Common myeloid progenitor, CD34-positive (primary cell): ENCODE data around the gene RASAL2.

Experiments used
- CTCF ChIA-PET: fragments of 350-600 bp; sonication (Branson Sonifier 250); formaldehyde crosslinking; loops from one replicate; lab custom pipeline; 2021; ENCODE audit warnings: antibody characterized with exemption; lab: Charles Lee
- POLR2A ChIA-PET: fragments of 350-600 bp; sonication (Branson Sonifier 250); formaldehyde crosslinking; loops from one replicate; lab custom pipeline; 2021; ENCODE audit warnings: antibody characterized with exemption; lab: Charles Lee
- DNase-seq, 3 donors: peaks; one replicate each; pipeline versions ENCODE4 v3.0.0 to v3.0.0-alpha.2; 2013
- H3K27ac ChIP-seq, 2 experiments: 1 replicate in 1 of 2; 2 replicates in 1 of 2; pipeline ENCODE4 v1.7.0; 2013; ENCODE audit warnings: inconsistent platforms in 2 of 2, low read length in 2 of 2, mild to moderate bottlenecking in 2 of 2, low read depth in 1 of 2, moderate library complexity in 1 of 2; ENCODE audit not compliant: severe bottlenecking in 2 of 2, insufficient read depth in 1 of 2, poor library complexity in 1 of 2
- H3K27me3 ChIP-seq, 5 experiments: replicated peaks in 2 of 5; 1 replicate in 3 of 5; 2 replicates in 2 of 5; pipeline versions ENCODE4 v1.6.1 to v1.7.0; 2013; ENCODE audit warnings: low read length in 4 of 5, mild to moderate bottlenecking in 2 of 5, moderate library complexity in 2 of 5, inconsistent platforms in 1 of 5; ENCODE audit not compliant: insufficient read depth in 5 of 5, control insufficient read depth in 4 of 5
- H3K36me3 ChIP-seq, 4 experiments: 1 replicate in 2 of 4; 2 replicates in 2 of 4; pipeline versions ENCODE4 v1.6.1 to v1.7.0; 2013; ENCODE audit warnings: low read length in 3 of 4, control low read depth in 1 of 4, mild to moderate bottlenecking in 1 of 4; ENCODE audit not compliant: control insufficient read depth in 4 of 4, insufficient read depth in 4 of 4
- H3K4me1 ChIP-seq, 4 experiments: 1 replicate in 3 of 4; 2 replicates in 1 of 4; pipeline versions ENCODE4 v1.6.1 to v1.7.1; 2013; ENCODE audit warnings: low read length in 3 of 4, mild to moderate bottlenecking in 3 of 4, control low read depth in 1 of 4, inconsistent platforms in 1 of 4, moderate library complexity in 1 of 4; ENCODE audit not compliant: control insufficient read depth in 4 of 4, insufficient read depth in 4 of 4; ENCODE audit errors: control extremely low read depth in 1 of 4
- H3K4me3 ChIP-seq, 7 experiments: 1 replicate in 4 of 7; 2 replicates in 3 of 7; pipeline versions ENCODE4 v1.5.1 to v1.7.0; 2013; ENCODE audit warnings: mild to moderate bottlenecking in 7 of 7, low read length in 6 of 7, moderate library complexity in 6 of 7, inconsistent platforms in 2 of 7, low read depth in 2 of 7, control low read depth in 1 of 7; ENCODE audit not compliant: insufficient read depth in 4 of 7, control insufficient read depth in 1 of 7; ENCODE audit errors: extremely low read depth in 1 of 7
- H3K9me3 ChIP-seq, 5 experiments: 1 replicate in 4 of 5; 2 replicates in 1 of 5; pipeline versions ENCODE4 v1.6.1 to v1.7.1; 2013; ENCODE audit warnings: low read length in 4 of 5, mild to moderate bottlenecking in 2 of 5, inconsistent platforms in 1 of 5, low read depth in 1 of 5, moderate library complexity in 1 of 5; ENCODE audit not compliant: control insufficient read depth in 4 of 5, insufficient read depth in 2 of 5; ENCODE audit errors: control extremely low read depth in 1 of 5
- WGBS: methylation state at CpG from one replicate; pipeline ENCODE4 v1.1.5; 2013; ENCODE audit not compliant: insufficient coverage; 5-methylcytosine and 5-hydroxymethylcytosine counted together

Gene RASAL2

DNA sequence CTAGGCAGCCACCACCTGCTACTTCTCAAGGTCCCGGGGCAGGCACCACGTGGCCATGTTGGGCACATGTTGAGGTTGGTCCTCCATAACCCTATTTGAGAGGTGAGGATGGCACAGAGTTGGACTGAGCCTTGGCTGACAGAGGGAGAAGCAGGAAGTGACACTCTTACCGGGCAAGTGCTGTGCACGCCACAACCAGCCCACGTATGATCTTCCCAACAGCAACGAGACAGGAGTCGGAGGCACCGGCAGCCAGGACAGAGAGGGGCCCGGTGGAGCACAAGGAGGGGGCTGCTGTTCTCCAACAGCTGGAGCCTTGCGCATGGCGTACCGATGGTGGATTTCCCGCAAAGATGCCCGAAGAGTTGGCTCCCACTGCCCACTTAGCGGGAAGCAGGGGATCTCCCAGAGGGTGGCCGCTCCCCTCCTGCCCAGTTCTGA is 399.4 kb downstream of the RASAL2 start:
- 98% methylated on average over 16 of the region's 16 CpGs for WGBS
- Histone ChIP-seq H3K27me3 (no peaks in the 10 kb centered on the region), H3K36me3 (no peaks in the 10 kb centered on the region), H3K9me3 (no peaks in the 10 kb centered on the region), H3K4me3 (no peak overlapping the region), H3K4me1 (no peaks in the 10 kb centered on the region), H3K27ac (no peak overlapping the region)
- DNase-seq = no peak
- POLR2A ChIA-PET = no interaction called here
- CTCF ChIA-PET = no interaction called here

DNA sequence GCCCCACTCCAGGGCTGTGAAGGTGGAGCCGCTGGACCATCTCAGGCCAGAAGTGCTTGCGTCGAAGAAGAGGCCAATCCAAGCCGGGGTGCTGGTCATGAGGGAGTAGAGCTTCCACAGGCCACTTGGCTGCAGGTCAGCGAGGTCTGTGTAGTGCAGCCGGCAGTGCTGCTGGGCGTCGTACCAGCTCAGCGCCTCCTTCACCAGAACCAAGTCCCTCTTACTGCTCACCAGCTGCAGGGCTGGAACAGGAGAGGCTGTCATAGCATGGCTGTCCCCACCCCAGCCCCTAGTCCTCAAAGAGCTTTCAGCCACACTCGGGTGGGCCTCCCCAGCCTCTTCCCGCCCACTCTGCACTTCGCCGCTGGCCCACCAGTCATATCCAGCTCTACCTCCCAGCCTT is 400.7 kb downstream of the RASAL2 start:
- no peaks in the 10 kb centered on the region for H3K27me3 ChIP-seq
- no peaks in the 10 kb centered on the region for H3K4me1 ChIP-seq
- ChIA-PET CTCF (interaction anchor here (1.4 to 1.6 kb wide), 2 partner anchors 9 to 183 kb away, joined by 3 to 5 read pairs; no protein-coding TSS in a partner anchor), POLR2A (no interaction called here)
- WGBS = 98% methylated on average over 13 of the region's 13 CpGs
- no peak overlapping the region for H3K27ac ChIP-seq
- H3K4me3 ChIP-seq = no peak overlapping the region
- no peaks in the 10 kb centered on the region for H3K36me3 ChIP-seq
- DNase-seq = no peak
- no peaks in the 10 kb centered on the region for H3K9me3 ChIP-seq

DNA sequence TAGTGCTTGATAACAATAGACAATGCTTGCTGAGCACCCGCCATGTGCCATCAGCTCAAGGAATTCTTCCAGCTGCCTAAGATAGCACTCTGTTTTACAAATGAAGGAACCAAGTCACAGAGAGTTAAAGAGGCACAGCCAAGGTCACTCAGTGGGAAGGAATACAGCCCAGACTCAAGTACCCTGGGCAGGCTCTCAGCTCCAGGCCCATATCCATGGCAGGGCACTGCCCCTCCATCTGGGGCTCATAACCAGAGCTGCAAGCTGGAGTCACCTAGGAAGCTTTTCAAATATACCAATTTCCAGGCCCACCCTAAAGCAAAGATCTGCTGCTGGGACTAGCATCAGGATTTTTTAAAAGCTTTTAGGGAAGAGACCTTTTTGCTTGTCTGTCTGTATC is 401.3 kb downstream of the RASAL2 start:
- H3K36me3 ChIP-seq = no peaks in the 10 kb centered on the region
- 100% methylated on average over 1 of the region's 1 CpG for WGBS
- CTCF ChIA-PET = interaction anchor here (0.9 to 1.6 kb wide), 3 partner anchors 9 to 183 kb away, joined by 3 to 5 read pairs (median 3); no protein-coding TSS in a partner anchor
- POLR2A ChIA-PET = no interaction called here
- H3K4me3 ChIP-seq = no peak overlapping the region
- DNase-seq = no peak
- no peaks in the 10 kb centered on the region for H3K27me3 ChIP-seq
- H3K4me1 ChIP-seq = no peaks in the 10 kb centered on the region
- no peak overlapping the region for H3K27ac ChIP-seq
- no peaks in the 10 kb centered on the region for H3K9me3 ChIP-seq

DNA sequence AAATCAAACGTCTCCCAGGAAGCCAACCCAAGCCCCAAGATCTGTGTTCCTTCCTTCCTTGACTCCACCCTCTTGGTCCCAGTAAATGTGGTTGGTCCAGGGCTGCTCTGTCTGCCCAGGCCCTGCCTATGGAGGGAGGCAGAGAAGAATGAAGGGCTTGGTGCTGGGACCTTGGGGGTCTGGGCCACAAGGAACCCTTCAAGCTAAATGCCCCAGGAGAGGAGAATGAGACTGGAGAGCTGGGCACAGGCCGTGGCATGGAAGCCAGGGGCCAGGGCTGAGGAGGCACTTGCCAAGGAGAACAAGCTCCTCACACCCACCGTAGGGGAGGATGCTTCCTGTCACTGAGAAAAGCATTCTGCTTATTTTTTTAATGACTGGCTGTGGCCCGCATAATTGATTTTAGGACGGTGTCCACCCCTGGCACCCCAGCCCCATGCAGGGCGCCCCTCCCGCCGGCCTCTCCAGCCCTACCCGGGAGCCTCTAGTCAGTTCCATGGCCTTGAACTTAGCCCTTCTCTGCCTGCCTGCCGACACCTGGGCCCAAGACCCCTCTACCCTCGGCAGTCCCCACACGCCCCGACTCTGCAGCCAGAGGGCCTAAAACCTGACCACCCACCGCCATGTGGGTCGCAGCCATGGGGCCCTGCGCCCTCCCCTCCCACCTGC is 402.0 kb downstream of the RASAL2 start:
- H3K9me3 ChIP-seq = no peaks in the 10 kb centered on the region
- H3K4me3 ChIP-seq = no peak overlapping the region
- no peaks in the 10 kb centered on the region for H3K27me3 ChIP-seq
- DNase-seq = no peak
- no peak overlapping the region for H3K27ac ChIP-seq
- no peaks in the 10 kb centered on the region for H3K4me1 ChIP-seq
- POLR2A ChIA-PET = no interaction called here
- no peaks in the 10 kb centered on the region for H3K36me3 ChIP-seq
- CTCF ChIA-PET = interaction anchor here (0.9 kb wide), 1 partner anchor 10 kb away, joined by 3 read pairs; no protein-coding TSS in a partner anchor
- WGBS = 90% methylated on average over 13 of the region's 16 CpGs

DNA sequence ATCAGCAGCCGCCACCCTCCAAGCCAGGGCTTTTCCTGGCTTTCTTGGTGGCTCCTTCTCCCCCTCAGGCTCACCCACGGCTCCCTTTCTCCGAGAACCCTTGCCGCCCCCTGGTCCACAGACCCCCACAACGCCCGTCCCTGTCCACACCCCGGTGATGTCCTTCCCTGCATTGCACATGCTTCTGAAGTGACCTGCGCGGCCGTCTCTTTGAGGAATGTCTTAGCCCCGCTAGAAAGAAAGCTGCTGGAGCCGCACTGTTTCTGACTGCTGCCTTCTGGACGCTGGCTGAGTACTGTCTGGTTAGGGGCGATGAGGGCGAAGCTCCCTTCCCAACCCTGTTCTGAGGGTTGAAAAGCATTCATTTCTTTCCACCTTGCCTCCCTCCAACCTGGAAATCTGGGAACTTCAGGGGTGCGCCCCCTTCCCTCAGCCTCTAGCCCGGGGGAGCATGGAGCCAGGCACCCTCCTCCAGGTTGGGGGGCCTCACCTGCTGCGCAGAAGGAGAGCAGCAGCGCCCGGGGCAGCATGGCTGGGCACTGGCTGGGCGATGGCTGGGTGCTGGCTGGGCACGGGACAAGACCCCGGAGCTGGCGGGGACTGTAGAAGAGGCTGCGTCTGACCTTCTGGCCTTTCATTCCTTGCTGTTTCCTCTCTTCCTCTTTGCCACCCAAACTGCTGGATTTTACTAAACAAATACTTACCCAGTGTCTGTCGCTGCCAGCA is 402.7 kb downstream of the RASAL2 start, which contains the start of gene CLEC20A:
Gene CLEC20A (minus strand): TSS at position 555 of the 726 bp plus-strand sequence. CDS start 25 bp downstream, at position 530.
- no peak for DNase-seq
- Histone ChIP-seq H3K9me3 (no peaks in the 10 kb centered on the region), H3K4me1 (no peaks in the 10 kb centered on the region), H3K27me3 (no peaks in the 10 kb centered on the region), H3K4me3 (no peak within 1 kb of the TSS), H3K27ac (no peak within 1 kb of the TSS), H3K36me3 (no peaks in the 10 kb centered on the region)
- 94% methylated on average over 25 of the region's 26 CpGs for WGBS
- ChIA-PET CTCF (interaction anchor here (0.7 kb wide), 1 partner anchor 186 kb away, joined by 3 read pairs; no protein-coding TSS in a partner anchor), POLR2A (no interaction called here)

DNA sequence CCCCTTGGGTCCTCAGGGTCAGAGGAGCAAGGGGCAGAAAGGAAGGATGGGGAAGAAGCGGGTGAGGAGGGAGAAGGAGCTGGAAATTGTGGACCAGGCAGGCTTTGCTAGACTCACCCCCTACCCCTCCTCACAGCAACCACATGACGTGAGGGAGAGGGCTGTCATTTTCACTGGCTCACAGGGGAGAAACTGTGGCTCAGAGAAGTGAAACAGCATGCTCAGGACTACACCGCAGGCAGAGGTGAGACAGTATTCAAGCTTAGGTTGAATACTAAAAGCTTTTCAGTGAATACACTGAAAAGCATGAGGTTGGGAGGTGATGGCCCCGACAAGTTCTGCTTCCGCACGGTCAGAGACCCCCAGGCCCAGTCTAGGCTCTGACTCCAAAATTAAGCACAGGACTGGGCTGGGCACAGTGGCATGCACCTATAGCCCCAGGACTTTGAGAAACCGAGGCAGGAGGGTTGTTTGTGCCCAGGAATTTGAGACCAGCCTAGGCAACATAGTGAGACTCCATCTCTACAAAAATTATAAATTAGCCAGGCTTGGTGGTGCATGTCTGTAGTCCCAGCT is 404.1 kb downstream of the RASAL2 start:
- CTCF ChIA-PET = interaction anchor here (1.0 kb wide), 1 partner anchor 10 kb away, joined by 4 read pairs; no protein-coding TSS in a partner anchor
- H3K36me3 ChIP-seq = no peaks in the 10 kb centered on the region
- POLR2A ChIA-PET = no interaction called here
- H3K9me3 ChIP-seq = no peaks in the 10 kb centered on the region
- H3K27ac ChIP-seq = no peak overlapping the region
- no peaks in the 10 kb centered on the region for H3K4me1 ChIP-seq
- no peaks in the 10 kb centered on the region for H3K27me3 ChIP-seq
- no peak for DNase-seq
- 100% methylated on average over 2 of the region's 7 CpGs for WGBS
- no peak overlapping the region for H3K4me3 ChIP-seq
